NT2/D1 (cell line): ENCODE measurements around the gene FKTN.

Experiments used
- SUZ12 ChIP-seq: IDR thresholded peaks from 2 replicates; pipeline ENCODE4 v1.6.1; 2011; ENCODE audit not compliant: insufficient read length, insufficient read depth; ENCODE audit errors: extremely low read depth
- YY1 ChIP-seq: IDR thresholded peaks from 2 replicates; pipeline ENCODE4 v1.6.1; 2011; ENCODE audit not compliant: insufficient read length, insufficient read depth
- ZNF274 ChIP-seq: IDR thresholded peaks from 2 replicates; pipeline ENCODE4 v1.6.1; 2011; ENCODE audit warnings: mild to moderate bottlenecking, low read depth, low read length

DNA sequence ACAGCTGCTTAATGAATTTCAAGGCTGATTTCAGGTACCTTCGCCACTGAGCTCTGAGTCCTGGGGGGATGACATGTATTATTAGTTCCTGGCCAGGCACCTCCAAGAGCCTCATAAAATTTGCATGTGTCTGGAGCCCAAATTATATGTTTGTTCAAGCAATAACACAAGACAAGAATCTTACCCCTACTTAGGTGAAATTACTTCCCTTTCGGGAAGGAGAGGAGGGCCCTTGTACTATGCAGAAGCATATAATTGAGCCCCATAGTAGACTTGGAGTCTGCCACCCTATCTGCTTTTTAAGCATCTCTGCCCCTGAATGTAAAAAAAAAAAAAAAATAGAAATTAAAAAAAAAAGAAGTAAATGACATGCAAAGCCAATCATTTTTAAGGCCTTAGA, 123.4 kb downstream of the FKTN start:
- TF ChIP-seq YY1 (no peak), SUZ12 (no peak), ZNF274 (no peak)
